ENCODE data around the gene ATG3.
"Not testable (repeated sequence)": the region's sequence is repeated elsewhere in the genome, so short reads cannot be mapped to it uniquely, and the experiment has no call there.

The ATG3 gene

GRCh38 chr3:112496366-112497067 lies 65.2 kb downstream of the ATG3 start:
- H3K4me1 ChIP-seq (ENCODE audit: control extremely low read depth in 1 of 4, control insufficient read depth in 4 of 4, insufficient read depth in 4 of 4, low read length in 3 of 4), result peaks cover 4 to 26% (median 10%) of the 10 kb centered on the region in 4 experiments
- H3K9me3 ChIP-seq (ENCODE audit: control extremely low read depth in 1 of 5, control insufficient read depth in 4 of 5, insufficient read depth in 2 of 5, low read depth in 1 of 5, low read length in 4 of 5), result no peaks in the 10 kb centered on the region
- no peak overlapping the region for H3K4me3 ChIP-seq (ENCODE audit: control insufficient read depth in 1 of 7, extremely low read depth in 1 of 7, insufficient read depth in 4 of 7, low read depth in 2 of 7, low read length in 6 of 7)
- CTCF ChIA-PET, result no interaction called here
- POLR2A ChIA-PET, result no interaction called here
- no CpG with 5 or more reads among the region's 5 CpGs for WGBS (ENCODE audit: insufficient coverage)
- DNase-seq, result no peak
- no peaks in the 10 kb centered on the region for H3K36me3 ChIP-seq (ENCODE audit: control insufficient read depth in 4 of 4, insufficient read depth in 4 of 4, low read length in 3 of 4)
- H3K27me3 ChIP-seq (replicated peaks in 2 of 5; ENCODE audit: control insufficient read depth in 4 of 5, insufficient read depth in 5 of 5, low read length in 4 of 5), result no peaks in the 10 kb centered on the region
- H3K27ac ChIP-seq (ENCODE audit: insufficient read depth in 1 of 2, low read depth in 1 of 2, low read length in 2 of 2, poor library complexity in 1 of 2, severe bottlenecking in 2 of 2), result no peak overlapping the region

GRCh38 chr3:112494448-112494767 lies 67.4 kb downstream of the ATG3 start:
- H3K9me3 ChIP-seq (ENCODE audit: control extremely low read depth in 1 of 5, control insufficient read depth in 4 of 5, insufficient read depth in 2 of 5, low read depth in 1 of 5, low read length in 4 of 5); POLR2A ChIA-PET; H3K27me3 ChIP-seq (replicated peaks in 2 of 5; ENCODE audit: control insufficient read depth in 4 of 5, insufficient read depth in 5 of 5, low read length in 4 of 5); H3K36me3 ChIP-seq (ENCODE audit: control insufficient read depth in 4 of 4, insufficient read depth in 4 of 4, low read length in 3 of 4); DNase-seq; H3K27ac ChIP-seq (ENCODE audit: insufficient read depth in 1 of 2, low read depth in 1 of 2, low read length in 2 of 2, poor library complexity in 1 of 2, severe bottlenecking in 2 of 2); H3K4me3 ChIP-seq (ENCODE audit: control insufficient read depth in 1 of 7, extremely low read depth in 1 of 7, insufficient read depth in 4 of 7, low read depth in 2 of 7, low read length in 6 of 7): not testable (repeated sequence)
- no CpG with 5 or more reads among the region's 3 CpGs for WGBS (ENCODE audit: insufficient coverage)
- H3K4me1 ChIP-seq (ENCODE audit: control extremely low read depth in 1 of 4, control insufficient read depth in 4 of 4, insufficient read depth in 4 of 4, low read length in 3 of 4), result peaks cover 4 to 21% (median 8%) of the 10 kb centered on the region in 4 experiments
- CTCF ChIA-PET, result interaction anchor here (0.6 kb wide), 1 partner anchor 33 kb away, joined by 3 read pairs; no protein-coding TSS in a partner anchor

GRCh38 chr3:112492124-112492523 lies 69.6 kb downstream of the ATG3 start:
- Histone ChIP-seq H3K4me3 (ENCODE audit: control insufficient read depth in 1 of 7, extremely low read depth in 1 of 7, insufficient read depth in 4 of 7, low read depth in 2 of 7, low read length in 6 of 7) (no peak overlapping the region), H3K9me3 (ENCODE audit: control extremely low read depth in 1 of 5, control insufficient read depth in 4 of 5, insufficient read depth in 2 of 5, low read depth in 1 of 5, low read length in 4 of 5) (no peaks in the 10 kb centered on the region), H3K27ac (ENCODE audit: insufficient read depth in 1 of 2, low read depth in 1 of 2, low read length in 2 of 2, poor library complexity in 1 of 2, severe bottlenecking in 2 of 2) (no peak overlapping the region), H3K36me3 (ENCODE audit: control insufficient read depth in 4 of 4, insufficient read depth in 4 of 4, low read length in 3 of 4) (no peaks in the 10 kb centered on the region), H3K27me3 (replicated peaks in 2 of 5; ENCODE audit: control insufficient read depth in 4 of 5, insufficient read depth in 5 of 5, low read length in 4 of 5) (no peaks in the 10 kb centered on the region), H3K4me1 (ENCODE audit: control extremely low read depth in 1 of 4, control insufficient read depth in 4 of 4, insufficient read depth in 4 of 4, low read length in 3 of 4) (peaks cover 0 to 8% (median under 1%) of the 10 kb centered on the region in 4 experiments)
- ChIA-PET CTCF (interaction anchor here (1.2 to 1.5 kb wide), 2 partner anchors 11 to 155 kb away, joined by 4 to 7 read pairs; no protein-coding TSS in a partner anchor), POLR2A (no interaction called here)
- WGBS (ENCODE audit: insufficient coverage), result 100% methylated on average over 1 of the region's 1 CpG
- no peak for DNase-seq

GRCh38 chr3:112491373-112491772 lies 70.4 kb downstream of the ATG3 start:
- ChIA-PET POLR2A (no interaction called here), CTCF (no interaction called here)
- Histone ChIP-seq H3K27ac (ENCODE audit: insufficient read depth in 1 of 2, low read depth in 1 of 2, low read length in 2 of 2, poor library complexity in 1 of 2, severe bottlenecking in 2 of 2) (no peak overlapping the region), H3K9me3 (ENCODE audit: control extremely low read depth in 1 of 5, control insufficient read depth in 4 of 5, insufficient read depth in 2 of 5, low read depth in 1 of 5, low read length in 4 of 5) (no peaks in the 10 kb centered on the region), H3K4me3 (ENCODE audit: control insufficient read depth in 1 of 7, extremely low read depth in 1 of 7, insufficient read depth in 4 of 7, low read depth in 2 of 7, low read length in 6 of 7) (no peak overlapping the region), H3K36me3 (ENCODE audit: control insufficient read depth in 4 of 4, insufficient read depth in 4 of 4, low read length in 3 of 4) (no peaks in the 10 kb centered on the region), H3K27me3 (replicated peaks in 2 of 5; ENCODE audit: control insufficient read depth in 4 of 5, insufficient read depth in 5 of 5, low read length in 4 of 5) (no peaks in the 10 kb centered on the region), H3K4me1 (ENCODE audit: control extremely low read depth in 1 of 4, control insufficient read depth in 4 of 4, insufficient read depth in 4 of 4, low read length in 3 of 4) (peaks cover 0 to 5% (median under 1%) of the 10 kb centered on the region in 4 experiments)
- no peak for DNase-seq

- CTCF ChIA-PET, result interaction anchor here (1.0 kb wide), 1 partner anchor 163 kb away, joined by 3 read pairs; no protein-coding TSS in a partner anchor
- Histone ChIP-seq H3K4me3 (ENCODE audit: control insufficient read depth in 1 of 7, extremely low read depth in 1 of 7, insufficient read depth in 4 of 7, low read depth in 2 of 7, low read length in 6 of 7) (no peak overlapping the region), H3K4me1 (ENCODE audit: control extremely low read depth in 1 of 4, control insufficient read depth in 4 of 4, insufficient read depth in 4 of 4, low read length in 3 of 4) (no peaks in the 10 kb centered on the region), H3K36me3 (ENCODE audit: control insufficient read depth in 4 of 4, insufficient read depth in 4 of 4, low read length in 3 of 4) (no peaks in the 10 kb centered on the region), H3K27ac (ENCODE audit: insufficient read depth in 1 of 2, low read depth in 1 of 2, low read length in 2 of 2, poor library complexity in 1 of 2, severe bottlenecking in 2 of 2) (no peak overlapping the region), H3K9me3 (ENCODE audit: control extremely low read depth in 1 of 5, control insufficient read depth in 4 of 5, insufficient read depth in 2 of 5, low read depth in 1 of 5, low read length in 4 of 5) (no peaks in the 10 kb centered on the region), H3K27me3 (replicated peaks in 2 of 5; ENCODE audit: control insufficient read depth in 4 of 5, insufficient read depth in 5 of 5, low read length in 4 of 5) (no peaks in the 10 kb centered on the region)
- POLR2A ChIA-PET, result no interaction called here
- no peak for DNase-seq
- WGBS (ENCODE audit: insufficient coverage), result no CpG with 5 or more reads among the region's 4 CpGs
Measured at GRCh38 chr3:112489674-112490479, 71.9 kb downstream of the ATG3 start.

- ChIA-PET POLR2A (interaction anchor here (0.5 kb wide), 1 partner anchor 21 kb away, joined by 4 read pairs; no protein-coding TSS in a partner anchor), CTCF (interaction anchor here (2.7 kb wide), 1 partner anchor 8 kb away, joined by 6 read pairs; no protein-coding TSS in a partner anchor)
- H3K27me3 ChIP-seq (replicated peaks in 2 of 5; ENCODE audit: control insufficient read depth in 4 of 5, insufficient read depth in 5 of 5, low read length in 4 of 5), result no peaks in the 10 kb centered on the region
- no peaks in the 10 kb centered on the region for H3K36me3 ChIP-seq (ENCODE audit: control insufficient read depth in 4 of 4, insufficient read depth in 4 of 4, low read length in 3 of 4)
- no peak overlapping the region for H3K4me3 ChIP-seq (ENCODE audit: control insufficient read depth in 1 of 7, extremely low read depth in 1 of 7, insufficient read depth in 4 of 7, low read depth in 2 of 7, low read length in 6 of 7)
- WGBS (ENCODE audit: insufficient coverage), result 100% methylated on average over 2 of the region's 7 CpGs
- no peak for DNase-seq
- H3K4me1 ChIP-seq (ENCODE audit: control extremely low read depth in 1 of 4, control insufficient read depth in 4 of 4, insufficient read depth in 4 of 4, low read length in 3 of 4), result peaks cover 0 to 2% (median 0%) of the 10 kb centered on the region in 4 experiments
- H3K9me3 ChIP-seq (ENCODE audit: control extremely low read depth in 1 of 5, control insufficient read depth in 4 of 5, insufficient read depth in 2 of 5, low read depth in 1 of 5, low read length in 4 of 5), result no peaks in the 10 kb centered on the region
- H3K27ac ChIP-seq (ENCODE audit: insufficient read depth in 1 of 2, low read depth in 1 of 2, low read length in 2 of 2, poor library complexity in 1 of 2, severe bottlenecking in 2 of 2), result no peak overlapping the region
Measured at GRCh38 chr3:112486811-112487505, 74.8 kb downstream of the ATG3 start.
